ENCODE measurements around the gene TNS2. TPM values are rescaled to one million over a fixed set of nuclear protein-coding genes. Genes with fewer than 3 reads are reported as not detected.
A peak's percentile ranks its signal among the peaks of the same experiment; 100 is the strongest.

TNS2 gene
- total RNA-seq, 1 donor from 2014 or later: 21.8 TPM

- Mint-ChIP-seq H3K4me1 (ENCODE audit: unreplicated experiment) (peaks cover 51% of the 10 kb centered on the region), H3K27ac (peak overlapping the region; percentile 71)
- no peak for TF ChIP-seq CTCF (conservative IDR thresholded peaks at IDR 0.05)
These were observed 22.0 kb downstream of the TNS2 start for GRCh38 chr12:53071591-53072551.

GRCh38 chr12:53073881-53074280 is 24.0 kb downstream of the TNS2 start:
- TF ChIP-seq CTCF (conservative IDR thresholded peaks at IDR 0.05): no peak
- no peak for DNase-seq (ENCODE audit: extremely low spot score, unreplicated experiment)
- Mint-ChIP-seq H3K27ac (peak overlapping the region; percentile 61), H3K4me3 (no peak overlapping the region), H3K36me3 (peaks cover 37% of the 10 kb centered on the region), H3K4me1 (ENCODE audit: unreplicated experiment) (peaks cover 55% of the 10 kb centered on the region), H3K27me3 (no peaks in the 10 kb centered on the region), H3K9me3 (no peaks in the 10 kb centered on the region)

More at GRCh38 chr12:53071591-53072551, 22.0 kb downstream of the TNS2 start:
- no peaks in the 10 kb centered on the region for H3K27me3 Mint-ChIP-seq
- no peak for DNase-seq (ENCODE audit: extremely low spot score, unreplicated experiment)
- peak overlapping the region; percentile 59 for H3K4me3 Mint-ChIP-seq
- H3K9me3 Mint-ChIP-seq: no peaks in the 10 kb centered on the region
- H3K36me3 Mint-ChIP-seq: peaks cover 30% of the 10 kb centered on the region

GRCh38 chr12:53074283-53074998 is 24.6 kb downstream of the TNS2 start:
- Mint-ChIP-seq H3K36me3 (peaks cover 37% of the 10 kb centered on the region), H3K27ac (peak overlapping the region; percentile 61), H3K4me3 (no peak overlapping the region), H3K4me1 (ENCODE audit: unreplicated experiment) (peaks cover 55% of the 10 kb centered on the region), H3K27me3 (no peaks in the 10 kb centered on the region), H3K9me3 (no peaks in the 10 kb centered on the region)
- no peak for TF ChIP-seq CTCF (conservative IDR thresholded peaks at IDR 0.05)
- DNase-seq (ENCODE audit: extremely low spot score, unreplicated experiment): no peak

- no peaks in the 10 kb centered on the region for H3K27me3 Mint-ChIP-seq
- H3K4me1 Mint-ChIP-seq (ENCODE audit: unreplicated experiment): peaks cover 56% of the 10 kb centered on the region
- peak overlapping the region; percentile 61 for H3K27ac Mint-ChIP-seq
- DNase-seq (ENCODE audit: extremely low spot score, unreplicated experiment): no peak
- H3K36me3 Mint-ChIP-seq: peaks cover 37% of the 10 kb centered on the region
- H3K4me3 Mint-ChIP-seq: no peak overlapping the region
- TF ChIP-seq CTCF (conservative IDR thresholded peaks at IDR 0.05): no peak
- no peaks in the 10 kb centered on the region for H3K9me3 Mint-ChIP-seq
These were observed 25.1 kb downstream of the TNS2 start for GRCh38 chr12:53074999-53075370.

GRCh38 chr12:53076461-53076860 is 26.6 kb downstream of the TNS2 start:
- H3K4me1 Mint-ChIP-seq (ENCODE audit: unreplicated experiment): peaks cover 49% of the 10 kb centered on the region
- H3K27ac Mint-ChIP-seq: peak overlapping the region; percentile 89
- peaks cover 29% of the 10 kb centered on the region for H3K36me3 Mint-ChIP-seq
- H3K27me3 Mint-ChIP-seq: no peaks in the 10 kb centered on the region
- TF ChIP-seq CTCF (conservative IDR thresholded peaks at IDR 0.05): no peak
- H3K4me3 Mint-ChIP-seq: peak overlapping the region; percentile 92
- DNase-seq (ENCODE audit: extremely low spot score, unreplicated experiment): no peak
- no peaks in the 10 kb centered on the region for H3K9me3 Mint-ChIP-seq
